PC-9 (cell line): ENCODE measurements around the gene TRUB2. TPM values are rescaled to one million over a fixed set of nuclear protein-coding genes. Genes with fewer than 3 reads are reported as not detected.

Source experiments
- BruUV-seq: library from RNA; stranded (reverse); fragments of 400-500 nt; replicated peaks from 2 replicates; lab custom pipeline; 2021; lab: Mats Ljungman, UMichigan
- CTCF ChIA-PET: fragments of 300-600 bp; sonication (Branson Sonifier 250); formaldehyde crosslinking; loops from one replicate; lab custom pipeline; 2022; ENCODE audit warnings: antibody characterized with exemption; lab: Charles Lee
- POLR2A ChIA-PET: fragments of 300-600 bp; sonication (Branson Sonifier 250); formaldehyde crosslinking; loops from one replicate; lab custom pipeline; 2022; ENCODE audit warnings: antibody characterized with exemption; ENCODE audit not compliant: unreplicated experiment; lab: Charles Lee
- DNase-seq, 2 experiments: peaks; one replicate each; pipeline versions ENCODE4 v3.0.0 to v3.0.0-alpha.2; 2015 to 2022; ENCODE audit warnings: mixed read lengths in 1 of 2
- H2AFZ ChIP-seq: fragments of 200-600 bp; sonication (generic); 2 replicates; pipeline ENCODE4 v1.8.1; 2017; ENCODE audit warnings: antibody characterized with exemption
- H3F3A ChIP-seq: fragments of 200-600 bp; sonication (generic); 2 replicates; pipeline ENCODE4 v1.8.1; 2017; ENCODE audit warnings: antibody characterized with exemption, mild to moderate bottlenecking, low read depth; ENCODE audit not compliant: insufficient read depth
- H3K27ac ChIP-seq: fragments of 200-600 bp; sonication (generic); 2 replicates; pipeline ENCODE4 v1.6.1; 2016; ENCODE audit warnings: mixed run types
- H3K27me3 ChIP-seq: fragments of 200-600 bp; sonication (generic); 2 replicates; pipeline ENCODE4 v1.6.1; 2016; ENCODE audit warnings: low read depth, mixed run types; ENCODE audit not compliant: insufficient read depth
- H3K36me3 ChIP-seq: fragments of 200-600 bp; sonication (generic); 2 replicates; pipeline ENCODE4 v1.6.1; 2016; ENCODE audit warnings: low read depth, mixed run types
- H3K4me1 ChIP-seq: fragments of 200-600 bp; sonication (generic); replicated peaks from 2 replicates; pipeline ENCODE4 v1.6.1; 2016; ENCODE audit warnings: mixed run types; ENCODE audit not compliant: insufficient read depth
- H3K4me2 ChIP-seq: fragments of 200-600 bp; sonication (generic); 2 replicates; pipeline ENCODE4 v1.6.1; 2017; ENCODE audit warnings: mixed run types
- H3K4me3 ChIP-seq: fragments of 200-600 bp; sonication (generic); 2 replicates; pipeline ENCODE4 v1.6.1; 2016; ENCODE audit warnings: mixed run types
- H3K79me2 ChIP-seq: fragments of 200-600 bp; sonication (generic); 2 replicates; pipeline ENCODE4 v1.6.1; 2017; ENCODE audit warnings: low read depth, mixed run types
- H3K9me2 ChIP-seq: fragments of 200-600 bp; sonication (generic); 2 replicates; pipeline ENCODE4 v1.8.1; 2017; ENCODE audit warnings: mild to moderate bottlenecking; ENCODE audit not compliant: insufficient read depth
- H3K9me3 ChIP-seq: fragments of 200-600 bp; sonication (generic); 2 replicates; pipeline ENCODE4 v1.8.1; 2016; ENCODE audit warnings: low read depth; ENCODE audit not compliant: insufficient read depth
- H4K20me1 ChIP-seq: fragments of 200-600 bp; sonication (generic); 2 replicates; pipeline ENCODE4 v1.8.1; 2017; ENCODE audit not compliant: insufficient read depth
- EZH2 ChIP-seq: fragments of 200-600 bp; sonication (generic); IDR thresholded peaks from 2 replicates; pipeline ENCODE4 v1.8.0; 2017; ENCODE audit warnings: antibody characterized with exemption, low read depth
- intact Hi-C: fragments of 100-400 bp; cut with micrococcal nuclease; formaldehyde crosslinking; loops from one replicate; pipeline ENCODE4 v1.10.0; 2022; ENCODE audit not compliant: unreplicated experiment
- total RNA-seq: library from RNA; stranded (reverse); gene quantifications from 2 replicates; pipeline ENCODE4 v1.2.3, GENCODE V29; 2021
- TF ChIP-seq, protein P1 (sequence below): fragments of 200-600 bp; sonication (generic); conservative IDR thresholded peaks from 2 replicates; pipeline ENCODE4 v1.6.1; 2017; ENCODE audit warnings: mixed run types, antibody characterized with exemption, mild to moderate bottlenecking, moderate library complexity

TRUB2 gene
- total RNA-seq, 1 experiment from 2014 or later = 62.1 TPM

DNA sequence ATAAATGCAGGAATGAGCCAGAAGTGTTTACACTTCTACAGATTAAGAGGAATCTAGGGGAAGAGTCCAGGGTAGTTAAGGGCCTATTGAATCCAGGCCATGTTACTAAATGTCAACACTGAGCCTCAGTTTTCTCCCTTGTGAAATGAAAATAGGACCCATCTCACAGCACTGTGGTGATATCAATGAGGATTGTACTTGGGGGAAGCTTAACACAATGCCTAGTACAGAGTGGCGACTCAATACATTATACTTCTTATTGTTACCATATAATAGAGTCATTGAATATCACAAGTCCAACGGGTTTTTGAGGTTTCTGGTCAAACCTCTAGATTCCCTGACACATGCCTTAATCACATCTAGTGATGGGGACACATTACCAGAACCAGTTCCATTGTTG is 4.6 kb downstream of the TRUB2 start:
- no TSS peak for BruUV-seq
- H3K79me2 ChIP-seq = peaks cover 22% of the 10 kb centered on the region
- POLR2A ChIA-PET = interaction anchor here (1.0 kb wide), 1 partner anchor 13 kb away, joined by 6 read pairs; no protein-coding TSS in a partner anchor
- H2AFZ ChIP-seq = no peak overlapping the region
- H3K9me2 ChIP-seq = no peaks in the 10 kb centered on the region
- CTCF ChIA-PET = interaction anchor here (0.6 kb wide), 1 partner anchor 102 kb away, joined by 3 read pairs; no protein-coding TSS in a partner anchor
- no peak for DNase-seq
- no peaks in the 10 kb centered on the region for H3F3A ChIP-seq
- no peak overlapping the region for H3K4me3 ChIP-seq
- no peak overlapping the region for H3K27ac ChIP-seq
- intact Hi-C loops = no loop called here
- H3K4me1 ChIP-seq = peaks cover 9% of the 10 kb centered on the region
- peaks cover 17% of the 10 kb centered on the region for H3K36me3 ChIP-seq
- no peaks in the 10 kb centered on the region for H4K20me1 ChIP-seq
- H3K9me3 ChIP-seq = no peaks in the 10 kb centered on the region
- H3K27me3 ChIP-seq = no peaks in the 10 kb centered on the region
- TF ChIP-seq, protein P1, sequence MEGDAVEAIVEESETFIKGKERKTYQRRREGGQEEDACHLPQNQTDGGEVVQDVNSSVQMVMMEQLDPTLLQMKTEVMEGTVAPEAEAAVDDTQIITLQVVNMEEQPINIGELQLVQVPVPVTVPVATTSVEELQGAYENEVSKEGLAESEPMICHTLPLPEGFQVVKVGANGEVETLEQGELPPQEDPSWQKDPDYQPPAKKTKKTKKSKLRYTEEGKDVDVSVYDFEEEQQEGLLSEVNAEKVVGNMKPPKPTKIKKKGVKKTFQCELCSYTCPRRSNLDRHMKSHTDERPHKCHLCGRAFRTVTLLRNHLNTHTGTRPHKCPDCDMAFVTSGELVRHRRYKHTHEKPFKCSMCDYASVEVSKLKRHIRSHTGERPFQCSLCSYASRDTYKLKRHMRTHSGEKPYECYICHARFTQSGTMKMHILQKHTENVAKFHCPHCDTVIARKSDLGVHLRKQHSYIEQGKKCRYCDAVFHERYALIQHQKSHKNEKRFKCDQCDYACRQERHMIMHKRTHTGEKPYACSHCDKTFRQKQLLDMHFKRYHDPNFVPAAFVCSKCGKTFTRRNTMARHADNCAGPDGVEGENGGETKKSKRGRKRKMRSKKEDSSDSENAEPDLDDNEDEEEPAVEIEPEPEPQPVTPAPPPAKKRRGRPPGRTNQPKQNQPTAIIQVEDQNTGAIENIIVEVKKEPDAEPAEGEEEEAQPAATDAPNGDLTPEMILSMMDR = no peak
- no peak for TF ChIP-seq EZH2
- H3K4me2 ChIP-seq = no peak overlapping the region

DNA sequence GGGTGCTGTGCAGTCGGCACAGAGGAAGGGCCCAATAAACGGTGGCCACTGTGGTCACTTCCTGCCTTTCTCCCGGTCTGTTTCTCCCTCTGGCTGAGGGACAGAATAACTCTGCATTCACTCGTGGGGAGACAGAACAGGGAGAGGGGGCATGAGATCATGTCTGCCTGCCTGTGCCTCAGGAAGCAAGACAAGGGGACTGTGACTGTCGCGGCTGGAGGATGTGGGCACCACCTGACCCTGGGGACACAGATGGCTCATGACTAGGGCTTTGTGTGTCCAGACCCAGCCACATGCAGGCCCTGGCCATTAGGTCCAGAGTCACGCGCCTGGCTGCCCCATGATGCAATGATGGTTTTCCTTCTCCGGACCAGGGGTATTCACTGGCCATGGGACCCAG is 5.8 kb downstream of the TRUB2 start:
- Histone ChIP-seq H3F3A (no peaks in the 10 kb centered on the region; the same call in 1 of the 2 replicates), H3K4me1 (peaks cover 5% of the 10 kb centered on the region), H3K27me3 (no peaks in the 10 kb centered on the region), H3K27ac (no peak overlapping the region), H3K36me3 (peaks cover 17% of the 10 kb centered on the region), H3K4me3 (no peak overlapping the region), H3K9me3 (no peaks in the 10 kb centered on the region), H3K4me2 (no peak overlapping the region), H2AFZ (no peak overlapping the region), H3K9me2 (no peaks in the 10 kb centered on the region), H4K20me1 (no peaks in the 10 kb centered on the region), H3K79me2 (peaks cover 14% of the 10 kb centered on the region)
- BruUV-seq = no TSS peak
- intact Hi-C loops = no loop called here
- no peak for TF ChIP-seq EZH2
- TF ChIP-seq, protein P1 = no peak
- DNase-seq = no peak
- CTCF ChIA-PET = no interaction called here
- POLR2A ChIA-PET = no interaction called here

DNA sequence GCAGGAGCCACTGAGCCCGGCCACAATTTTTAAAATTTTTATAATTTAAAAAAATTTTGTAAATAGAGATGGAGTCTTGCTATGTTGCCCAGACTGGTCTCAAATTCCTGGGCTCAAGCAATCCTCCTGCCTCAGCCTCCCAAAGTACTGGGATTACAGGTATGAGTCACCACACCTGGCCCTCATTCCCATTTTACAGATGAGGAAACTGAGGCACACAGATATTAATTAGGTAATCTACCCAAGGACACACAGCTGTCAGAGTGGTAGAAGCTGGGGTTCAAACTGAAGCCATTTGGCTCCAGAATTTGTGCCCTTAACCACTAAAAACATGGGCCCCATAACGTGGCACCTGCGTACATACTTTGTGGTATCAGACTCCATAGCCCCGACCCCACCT is 7.5 kb downstream of the TRUB2 start:
- Histone ChIP-seq H3K9me3 (no peaks in the 10 kb centered on the region), H3F3A (peaks cover 8% of the 10 kb centered on the region; the same call in 1 of the 2 replicates), H3K79me2 (no peaks in the 10 kb centered on the region), H3K27ac (no peak overlapping the region), H3K4me2 (no peak overlapping the region), H3K4me1 (no peaks in the 10 kb centered on the region), H3K27me3 (no peaks in the 10 kb centered on the region), H4K20me1 (no peaks in the 10 kb centered on the region), H3K4me3 (no peak overlapping the region), H3K36me3 (peaks cover 17% of the 10 kb centered on the region), H2AFZ (no peak overlapping the region), H3K9me2 (no peaks in the 10 kb centered on the region)
- no TSS peak for BruUV-seq
- TF ChIP-seq EZH2 = no peak
- TF ChIP-seq, protein P1 = no peak
- intact Hi-C loops = no loop called here
- POLR2A ChIA-PET = no interaction called here
- CTCF ChIA-PET = no interaction called here
- DNase-seq = no peak
